GM18511 (cell line): ENCODE measurements around the gene FAM111B.
A peak's percentile ranks its signal among the peaks of the same experiment; 100 is the strongest.
"Not testable (repeated sequence)": the region's sequence is repeated elsewhere in the genome, so short reads cannot be mapped to it uniquely, and the experiment has no call there.

Experiments used
- ATAC-seq: cut with Tn5 transposase; IDR thresholded peaks from one replicate; pipeline ENCODE4 v1.9.1; 2021; ENCODE audit warnings: mild to moderate bottlenecking, moderate library complexity; ENCODE audit not compliant: unreplicated experiment

Gene FAM111B, protein sequence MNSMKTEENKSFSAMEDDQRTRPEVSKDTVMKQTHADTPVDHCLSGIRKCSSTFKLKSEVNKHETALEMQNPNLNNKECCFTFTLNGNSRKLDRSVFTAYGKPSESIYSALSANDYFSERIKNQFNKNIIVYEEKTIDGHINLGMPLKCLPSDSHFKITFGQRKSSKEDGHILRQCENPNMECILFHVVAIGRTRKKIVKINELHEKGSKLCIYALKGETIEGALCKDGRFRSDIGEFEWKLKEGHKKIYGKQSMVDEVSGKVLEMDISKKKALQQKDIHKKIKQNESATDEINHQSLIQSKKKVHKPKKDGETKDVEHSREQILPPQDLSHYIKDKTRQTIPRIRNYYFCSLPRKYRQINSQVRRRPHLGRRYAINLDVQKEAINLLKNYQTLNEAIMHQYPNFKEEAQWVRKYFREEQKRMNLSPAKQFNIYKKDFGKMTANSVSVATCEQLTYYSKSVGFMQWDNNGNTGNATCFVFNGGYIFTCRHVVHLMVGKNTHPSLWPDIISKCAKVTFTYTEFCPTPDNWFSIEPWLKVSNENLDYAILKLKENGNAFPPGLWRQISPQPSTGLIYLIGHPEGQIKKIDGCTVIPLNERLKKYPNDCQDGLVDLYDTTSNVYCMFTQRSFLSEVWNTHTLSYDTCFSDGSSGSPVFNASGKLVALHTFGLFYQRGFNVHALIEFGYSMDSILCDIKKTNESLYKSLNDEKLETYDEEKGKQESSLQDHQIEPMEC

DNA sequence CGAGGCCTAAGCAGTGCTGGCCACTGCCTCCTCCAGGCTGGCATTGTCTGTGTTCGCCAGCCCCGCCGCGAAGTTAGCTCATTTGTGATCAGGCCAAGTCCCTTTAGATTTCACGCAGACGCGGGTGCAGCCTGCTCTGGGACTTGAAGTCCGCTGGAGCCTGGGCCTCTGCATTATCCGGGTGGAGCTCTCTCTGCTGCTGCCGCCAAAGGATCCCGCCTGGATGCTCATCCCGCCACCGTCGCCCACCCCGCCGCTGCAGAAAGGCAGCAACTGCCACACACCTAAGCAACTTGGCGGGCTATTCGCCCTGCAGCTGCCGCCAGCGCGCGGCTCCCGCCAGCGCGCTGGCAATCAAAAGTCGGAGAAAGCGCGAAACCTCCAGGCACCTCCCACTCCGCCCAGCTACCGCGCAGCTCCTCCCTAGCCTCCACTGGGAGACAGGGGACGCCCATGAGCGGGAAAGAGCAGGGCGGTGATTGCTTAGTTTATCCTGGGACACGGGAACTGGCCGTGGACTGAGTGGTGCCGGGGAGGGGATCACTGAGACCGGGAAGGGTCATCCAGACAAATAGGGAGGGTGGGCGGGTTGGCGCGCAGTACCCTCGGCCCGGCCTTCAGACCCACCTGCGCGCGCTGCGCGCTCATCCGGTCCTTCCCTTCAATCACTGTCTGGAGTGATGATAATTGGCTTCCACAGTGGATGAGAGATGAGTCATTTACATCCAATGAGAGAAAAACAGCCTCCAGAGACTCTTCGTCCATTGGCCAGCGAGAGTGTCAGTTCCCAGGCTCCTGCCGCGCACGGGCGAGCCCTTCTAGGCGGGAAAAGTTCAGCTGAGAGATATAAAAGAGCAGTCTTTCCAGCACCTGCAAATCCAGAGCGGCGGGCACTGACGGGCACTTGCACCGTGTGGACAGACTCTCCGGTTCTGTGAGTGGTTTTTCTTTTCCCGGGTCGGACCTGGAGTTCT is at the start of gene FAM111B:
FAM111B (plus strand) TSS at position 875 of the 974 bp plus-strand sequence. CDS start 2,389 bp downstream, outside the sequence.
- peak; percentile 67 for ATAC-seq

- ATAC-seq, result peak; percentile 93
These were observed 48.7 kb upstream of the FAM111B start for GRCh38 chr11:59058120-59059033.

GRCh38 chr11:59060096-59060495 is 46.9 kb upstream of the FAM111B start:
- ATAC-seq, result not testable (repeated sequence)

GRCh38 chr11:59062602-59063529 is 44.2 kb upstream of the FAM111B start:
- no peak for ATAC-seq

DNA sequence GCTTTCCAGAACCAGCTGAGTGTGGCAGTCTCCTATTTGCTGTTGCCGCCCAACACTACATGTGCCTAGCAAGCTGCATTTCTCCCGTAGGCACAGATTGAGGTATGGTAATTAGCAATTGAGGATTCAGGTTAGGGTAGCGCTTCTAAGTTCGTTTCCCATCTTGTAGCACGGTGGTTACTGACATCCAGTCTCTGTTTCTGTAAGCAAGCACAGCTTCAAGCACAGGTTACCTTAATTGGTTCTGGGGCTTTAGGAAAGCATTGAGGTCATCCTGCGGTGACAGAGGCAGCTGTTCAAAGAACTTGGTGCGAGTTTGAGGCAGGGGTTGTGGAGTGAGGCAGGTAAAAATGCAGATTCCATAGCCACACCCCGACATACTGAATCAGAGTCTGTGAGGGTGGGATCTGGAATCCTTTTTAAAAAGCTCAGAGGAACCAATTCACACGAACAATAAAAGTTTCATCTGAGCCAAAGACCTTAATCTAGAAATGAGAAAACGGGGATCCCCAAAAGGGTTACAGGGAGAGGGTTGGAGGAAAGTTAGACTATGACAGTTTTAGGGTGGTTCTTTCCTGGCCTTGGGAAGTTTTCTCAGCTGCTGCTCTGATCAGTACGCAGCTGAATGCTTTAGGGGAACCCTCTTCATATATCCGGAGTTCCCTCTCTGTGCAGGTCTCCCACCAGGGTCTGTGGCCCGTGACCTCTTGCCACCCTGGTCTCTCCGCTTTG is 42.9 kb upstream of the FAM111B start:
- peak; percentile 74 for ATAC-seq

DNA sequence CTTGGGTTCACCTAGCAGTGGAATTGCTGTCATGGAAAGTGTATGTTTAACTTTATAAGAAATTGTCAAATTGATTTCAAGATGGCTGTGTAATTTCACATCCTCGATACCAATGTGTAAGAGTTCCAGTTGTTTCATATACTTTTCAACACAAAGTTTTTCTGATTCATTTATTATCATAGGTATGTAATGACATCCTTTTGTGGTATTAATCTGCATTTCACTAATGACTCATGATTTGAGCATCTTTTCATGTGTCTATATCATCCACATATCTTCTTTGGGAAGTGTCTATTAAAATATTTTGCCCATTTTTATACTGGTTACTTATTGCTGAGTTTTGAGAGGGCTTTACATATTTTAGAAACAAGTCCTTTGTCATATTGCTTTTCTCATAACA is 38.0 kb upstream of the FAM111B start:
- no peak for ATAC-seq

DNA sequence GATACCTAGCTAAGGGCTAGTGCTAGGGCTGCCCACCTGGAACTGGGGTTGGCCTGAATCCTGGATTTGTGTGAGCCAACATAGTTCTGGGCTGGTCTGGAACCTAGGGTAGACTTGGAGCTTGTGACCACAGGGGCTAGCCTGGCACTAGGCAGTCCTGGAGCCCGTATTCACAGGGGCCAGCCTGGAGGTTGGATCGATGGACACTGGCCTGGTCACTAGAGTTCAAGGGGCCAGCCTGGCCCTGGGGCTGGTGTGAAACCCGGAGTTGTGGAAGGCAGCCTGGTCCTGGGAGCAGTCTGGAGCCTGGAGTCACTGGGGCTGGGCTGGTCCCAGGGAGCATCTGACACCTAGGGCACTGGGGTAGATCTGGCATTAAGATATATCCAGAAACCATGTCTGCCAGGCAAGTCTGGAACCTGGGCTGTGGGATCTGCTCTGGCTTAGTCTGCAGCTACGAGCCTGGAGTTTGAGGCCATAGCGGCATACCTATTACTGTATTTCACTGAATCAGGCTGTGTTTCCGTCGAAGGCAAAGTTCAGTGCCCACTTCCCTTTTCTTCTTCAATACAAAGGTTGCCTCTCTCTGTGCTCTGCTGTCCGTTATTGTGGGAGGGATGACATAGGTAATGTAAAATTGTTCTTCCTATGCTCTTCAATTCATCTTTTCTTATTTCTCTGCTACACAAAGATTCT is 30.0 kb upstream of the FAM111B start:
- peak; percentile 97 for ATAC-seq

DNA sequence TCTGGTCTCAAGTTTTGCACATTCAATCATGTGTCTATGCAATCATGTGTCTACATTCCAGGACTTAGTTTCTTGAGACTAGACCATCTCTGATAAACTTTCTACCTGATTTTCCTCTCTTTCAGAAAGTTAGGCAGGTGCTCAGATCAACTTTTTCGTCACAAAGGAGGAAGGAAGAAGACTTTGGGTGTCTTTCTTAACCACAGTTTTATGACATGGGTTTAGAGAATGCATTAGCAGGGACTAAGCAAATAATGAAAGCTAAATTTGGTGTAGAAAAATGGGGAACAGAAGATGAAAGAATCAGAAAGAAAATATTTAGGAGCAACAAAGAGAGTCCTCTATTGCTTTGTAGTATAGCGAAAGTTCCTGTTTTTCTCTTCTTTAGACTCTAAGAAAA is 28.6 kb upstream of the FAM111B start:
- ATAC-seq, result no peak

- no peak for ATAC-seq
These were observed 28.0 kb upstream of the FAM111B start for GRCh38 chr11:59079086-59079485.

DNA sequence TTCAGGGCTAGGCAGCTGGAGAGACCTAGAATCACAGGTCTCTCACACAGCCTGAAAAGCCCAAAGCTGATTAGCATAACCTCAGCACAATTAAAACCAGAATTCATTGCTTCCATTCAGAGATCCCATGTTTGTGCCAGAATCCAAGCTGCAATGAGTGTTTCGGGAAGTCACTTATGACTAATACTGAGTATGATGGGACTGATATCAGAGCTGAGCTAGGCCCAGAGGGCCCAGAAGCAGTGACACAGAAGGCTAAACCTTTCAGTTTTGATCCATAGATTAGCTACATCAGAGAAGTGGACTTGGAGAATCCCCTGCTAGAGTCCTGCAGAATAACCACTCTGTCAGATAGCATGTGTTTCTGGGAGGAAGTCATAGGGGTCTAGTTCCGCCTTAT is 26.6 kb upstream of the FAM111B start:
- ATAC-seq, result not testable (repeated sequence)

- ATAC-seq, result not testable (repeated sequence)
These were observed 25.5 kb upstream of the FAM111B start for GRCh38 chr11:59081430-59082020.

DNA sequence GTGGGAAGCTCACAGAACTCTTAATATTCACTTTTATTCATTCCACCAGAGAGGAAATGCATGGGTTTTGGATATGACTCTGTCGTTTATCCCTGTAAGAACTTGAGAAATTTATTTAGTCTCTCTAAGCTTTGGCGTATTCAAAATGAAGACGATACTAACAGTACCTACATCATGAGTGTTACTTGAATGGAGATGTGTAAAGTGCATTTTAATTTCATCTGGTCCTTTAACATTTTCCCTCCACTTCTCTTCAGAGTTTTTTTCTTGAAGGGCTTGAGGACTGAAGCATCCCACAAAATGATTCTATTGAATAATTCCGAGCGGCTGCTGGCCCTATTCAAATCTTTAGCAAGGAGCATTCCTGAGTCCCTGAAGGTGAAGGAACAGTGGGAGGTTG is 21.0 kb upstream of the FAM111B start, which contains the start of gene GLYATL1B:
GLYATL1B (plus strand) TSS at position 301 of the 400 bp plus-strand sequence; CDS start at position 301, 0 bp downstream.
- not testable (repeated sequence) for ATAC-seq

DNA sequence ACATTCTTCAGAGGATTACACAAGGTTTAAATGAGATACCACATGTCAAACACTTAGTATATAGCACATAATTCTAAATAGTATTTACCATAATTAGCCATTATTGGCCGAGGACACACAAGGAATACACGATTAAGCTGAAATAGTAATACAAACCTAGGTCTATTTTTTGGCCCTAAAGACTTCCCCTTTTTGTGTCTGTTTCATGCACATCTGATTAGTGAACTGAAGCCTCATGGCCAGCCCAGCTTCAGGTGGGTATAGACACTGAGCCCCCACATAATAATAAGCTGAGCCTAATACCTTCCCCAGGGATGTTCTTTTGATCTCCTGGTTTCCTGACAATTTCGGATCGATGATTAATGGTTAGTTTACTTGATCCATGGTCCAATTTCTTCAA is 18.9 kb upstream of the FAM111B start:
- no peak for ATAC-seq

GRCh38 chr11:59093576-59093975 is 13.5 kb upstream of the FAM111B start:
- ATAC-seq, result not testable (repeated sequence)

DNA sequence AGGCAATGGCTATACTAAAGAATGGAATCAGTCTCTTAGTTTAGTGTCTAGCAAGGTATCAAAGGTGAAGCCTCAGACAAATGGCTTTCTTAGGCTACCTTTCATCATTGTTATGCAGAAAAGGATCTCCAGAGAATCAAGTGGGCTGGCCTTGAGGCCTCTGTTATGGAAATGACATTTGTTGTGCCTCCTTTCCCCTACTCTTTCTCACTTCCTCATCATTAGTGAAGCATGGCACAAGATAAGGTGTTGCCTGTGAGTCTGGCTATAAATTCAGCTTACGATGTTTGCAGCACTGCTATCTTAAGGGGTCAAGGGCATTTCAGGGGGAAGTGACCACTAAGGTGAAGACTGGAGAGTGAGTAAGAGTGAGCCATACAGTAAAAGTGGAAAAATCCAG is 11.8 kb upstream of the FAM111B start:
- peak; percentile 93 for ATAC-seq

GRCh38 chr11:59095972-59096575 is 11.0 kb upstream of the FAM111B start:
- ATAC-seq, result not testable (repeated sequence)
